NCI-H2227 (cell line): ENCODE results near the gene RET.

Experiments
- DNase-seq: peaks from one replicate; lab custom pipeline; 2025; ENCODE audit not compliant: unreplicated experiment; lab: John Stamatoyannopoulos, UW

Gene RET

GRCh38 chr10:43044448-43044921, 32.4 kb upstream of the RET start:
- no peak for DNase-seq

GRCh38 chr10:43044961-43045621, 31.8 kb upstream of the RET start:
- no peak for DNase-seq

- DNase-seq: no peak
These were observed 31.1 kb upstream of the RET start for GRCh38 chr10:43045631-43046287.

- no peak for DNase-seq
These were observed 30.4 kb upstream of the RET start for GRCh38 chr10:43046288-43046991.

GRCh38 chr10:43047288-43047970, 29.4 kb upstream of the RET start:
- DNase-seq: no peak

- DNase-seq: no peak
These were observed 28.4 kb upstream of the RET start for GRCh38 chr10:43048301-43049051.

- no peak for DNase-seq
These were observed 27.8 kb upstream of the RET start for GRCh38 chr10:43049081-43049551.

GRCh38 chr10:43050011-43050410, 26.9 kb upstream of the RET start:
- no peak for DNase-seq

- DNase-seq: no peak
These were observed 23.0 kb upstream of the RET start for GRCh38 chr10:43053825-43054224.

- DNase-seq: no peak
These were observed 22.3 kb upstream of the RET start for GRCh38 chr10:43054593-43054992.

GRCh38 chr10:43055217-43055616, 21.7 kb upstream of the RET start:
- no peak for DNase-seq

- DNase-seq: no peak
These were observed 20.8 kb upstream of the RET start for GRCh38 chr10:43055991-43056567.

- DNase-seq: no peak
These were observed 20.3 kb upstream of the RET start for GRCh38 chr10:43056568-43057011.

GRCh38 chr10:43057231-43057711, 19.6 kb upstream of the RET start:
- no peak for DNase-seq

- DNase-seq: no peak
These were observed 19.0 kb upstream of the RET start for GRCh38 chr10:43057831-43058340.

- no peak for DNase-seq
These were observed 18.0 kb upstream of the RET start for GRCh38 chr10:43058716-43059335.

- DNase-seq: no peak
These were observed 17.5 kb upstream of the RET start for GRCh38 chr10:43059336-43059720.

GRCh38 chr10:43059828-43060227, 17.0 kb upstream of the RET start:
- no peak for DNase-seq

GRCh38 chr10:43060291-43060690, 16.6 kb upstream of the RET start:
- no peak for DNase-seq
